DOHH2 (cell line): ENCODE data around the gene CCDC117.
A peak's percentile ranks its signal among the peaks of the same experiment; 100 is the strongest.

Experiments
- CTCF ChIP-seq: fragments of 200-600 bp; sonication (generic); IDR thresholded peaks from one replicate; pipeline ENCODE4 v1.5.1; 2014; ENCODE audit warnings: antibody characterized with exemption, mild to moderate bottlenecking, low read depth, low read length; ENCODE audit not compliant: poor library complexity, severe bottlenecking
- EZH2phosphoT487 ChIP-seq: fragments of 200-600 bp; sonication (generic); IDR thresholded peaks from 2 replicates; pipeline ENCODE4 v1.6.1; 2017; ENCODE audit warnings: borderline replicate concordance, mild to moderate bottlenecking, antibody characterized with exemption, low read length, moderate library complexity, mixed read lengths

- TF ChIP-seq CTCF (peak; percentile 11), EZH2phosphoT487 (no peak)
These were observed 969 bp downstream of the CCDC117 start for GRCh38 chr22:28773461-28773867.
